GM10266 (cell line): ENCODE data around the gene BPHL.
A peak's percentile ranks its signal among the peaks of the same experiment; 100 is the strongest.
"Not testable (repeated sequence)": the region's sequence is repeated elsewhere in the genome, so short reads cannot be mapped to it uniquely, and the experiment has no call there.

ENCODE experiments used
- DNase-seq: peaks from one replicate; pipeline ENCODE4 v3.0.0; 2012; ENCODE audit errors: extremely low spot score
- CTCF ChIP-seq: IDR thresholded peaks from 2 replicates; pipeline ENCODE4 v1.5.1; 2012; ENCODE audit warnings: mild to moderate bottlenecking, low read depth; ENCODE audit not compliant: control insufficient read depth, insufficient read depth; ENCODE audit errors: missing control alignments

BPHL gene

DNA sequence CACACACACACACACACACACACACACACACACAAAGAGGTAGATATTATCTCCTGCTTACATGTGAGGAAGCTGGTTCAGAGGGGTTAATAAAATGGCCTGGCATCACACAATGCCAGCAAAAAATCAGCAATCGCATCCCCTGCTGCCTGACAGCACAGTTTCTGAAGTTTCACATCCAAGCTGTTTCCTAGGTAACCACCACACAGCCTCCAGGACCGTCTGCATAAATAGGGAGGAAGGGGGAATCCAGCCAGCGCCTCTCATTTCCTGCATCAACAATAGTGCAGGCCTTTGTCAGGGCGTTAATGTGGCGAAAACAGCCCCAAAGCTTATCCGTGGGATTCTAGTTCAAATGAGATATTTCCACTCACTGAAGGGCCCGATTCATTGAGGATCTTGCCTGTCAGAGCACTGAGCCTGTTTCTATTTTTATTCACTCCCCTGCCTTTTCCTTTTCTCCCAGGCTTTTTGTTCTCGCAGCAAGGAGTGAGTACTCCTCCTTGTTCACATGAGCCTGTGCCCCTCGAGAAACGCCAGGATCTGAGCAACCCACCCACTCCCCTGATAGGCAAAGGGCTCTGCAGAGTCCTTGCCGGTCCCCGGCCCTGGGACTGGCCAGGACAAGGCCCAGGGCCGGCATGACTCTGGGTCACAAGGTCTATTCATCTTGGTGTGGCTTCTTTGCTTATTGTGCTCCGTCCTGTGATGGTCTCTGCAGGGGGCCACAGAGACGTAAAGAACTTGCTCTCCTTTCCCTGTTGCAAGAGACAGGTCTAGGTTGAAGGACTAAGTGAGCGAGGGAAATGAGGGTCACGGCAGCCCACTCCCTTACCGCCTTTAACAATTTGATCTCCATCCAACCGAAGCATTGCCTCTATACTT, 76.3 kb downstream of the BPHL start:
- no peak for TF ChIP-seq CTCF
- peak; percentile 56 for DNase-seq

- TF ChIP-seq CTCF: no peak
- DNase-seq: no peak
These were observed 76.8 kb downstream of the BPHL start for GRCh38 chr6:3195420-3195694.

GRCh38 chr6:3195695-3196497, 77.4 kb downstream of the BPHL start:
- DNase-seq: no peak
- no peak for TF ChIP-seq CTCF

DNA sequence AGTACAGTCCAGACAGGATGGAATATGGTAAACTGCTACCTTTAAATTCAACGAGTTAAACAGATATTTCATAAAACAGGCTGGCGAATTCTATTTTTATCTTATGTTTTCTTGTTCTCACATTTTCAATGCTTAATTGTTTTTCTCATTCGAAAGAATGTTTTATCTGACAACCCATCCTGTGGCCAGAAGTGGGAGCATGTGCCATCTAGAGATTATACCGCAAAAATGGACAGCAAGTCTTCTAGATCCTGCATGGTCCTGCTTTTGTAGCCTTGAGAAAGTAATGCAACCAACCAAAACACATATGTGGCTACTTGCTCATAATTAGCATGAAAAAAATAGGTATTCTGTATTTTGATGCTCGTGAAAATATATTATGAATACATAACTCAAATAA, 78.3 kb downstream of the BPHL start:
- TF ChIP-seq CTCF: no peak
- DNase-seq: no peak

DNA sequence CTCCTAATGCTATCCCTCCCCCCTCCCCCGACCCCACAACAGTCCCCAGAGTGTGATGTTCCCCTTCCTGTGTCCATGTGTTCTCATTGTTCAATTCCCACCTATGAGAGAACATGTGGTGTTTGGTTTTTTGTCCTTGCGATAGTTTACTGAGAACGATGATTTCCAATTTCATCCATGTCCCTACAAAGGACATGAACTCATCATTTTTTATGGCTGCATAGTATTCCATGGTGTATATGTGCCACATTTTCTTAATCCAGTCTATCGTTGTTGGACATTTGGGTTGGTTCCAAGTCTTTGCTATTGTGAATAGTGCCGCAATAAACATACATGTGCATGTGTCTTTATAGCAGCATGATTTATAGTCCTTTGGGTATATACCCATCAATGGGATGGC, 79.2 kb downstream of the BPHL start:
- DNase-seq: not testable (repeated sequence)

- no peak for DNase-seq
- TF ChIP-seq CTCF: no peak
These were observed 80.9 kb downstream of the BPHL start for GRCh38 chr6:3199382-3199781.

DNA sequence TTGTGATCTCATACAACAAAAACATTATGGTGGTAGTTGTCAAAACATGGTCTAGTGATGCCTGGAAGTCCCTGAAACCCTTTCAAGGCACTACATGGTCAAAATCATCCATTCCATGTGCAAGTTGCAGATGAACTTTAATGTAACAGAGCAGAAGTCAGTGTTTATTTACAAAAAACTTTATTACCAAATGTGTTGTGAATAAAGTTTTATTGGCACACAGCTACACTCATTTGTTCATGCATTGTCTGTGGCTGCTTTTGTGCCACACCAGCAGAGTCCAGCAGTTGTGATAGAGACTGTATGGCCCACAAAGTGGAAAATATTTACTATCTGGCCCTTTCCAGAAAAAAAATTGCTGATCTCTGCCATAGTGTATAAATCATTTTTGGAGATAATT, 82.2 kb downstream of the BPHL start:
- DNase-seq: no peak
- TF ChIP-seq CTCF: no peak
